ENCODE results near the gene BNIP3.

DNA sequence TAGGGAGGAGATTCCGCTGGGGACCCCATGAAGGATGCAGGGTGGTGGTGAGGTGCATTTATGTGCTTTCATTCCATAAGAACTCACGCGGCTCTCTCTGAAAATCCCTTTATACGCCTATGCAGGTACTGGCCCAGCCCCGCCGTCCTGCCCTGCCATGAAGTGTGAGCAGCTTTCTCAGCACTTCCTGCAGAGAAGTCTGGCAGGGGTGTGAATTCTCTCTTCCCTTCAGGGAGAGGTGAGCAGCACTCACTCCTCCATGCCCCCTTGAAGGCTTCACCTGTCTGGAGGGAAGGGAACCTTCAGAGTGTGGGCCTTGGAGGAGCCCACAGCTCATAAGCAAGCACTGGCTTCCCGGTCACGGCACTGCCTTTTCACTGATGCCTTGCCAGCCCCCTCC lies 47.0 kb downstream of the BNIP3 start:
- TF ChIP-seq, protein P1, sequence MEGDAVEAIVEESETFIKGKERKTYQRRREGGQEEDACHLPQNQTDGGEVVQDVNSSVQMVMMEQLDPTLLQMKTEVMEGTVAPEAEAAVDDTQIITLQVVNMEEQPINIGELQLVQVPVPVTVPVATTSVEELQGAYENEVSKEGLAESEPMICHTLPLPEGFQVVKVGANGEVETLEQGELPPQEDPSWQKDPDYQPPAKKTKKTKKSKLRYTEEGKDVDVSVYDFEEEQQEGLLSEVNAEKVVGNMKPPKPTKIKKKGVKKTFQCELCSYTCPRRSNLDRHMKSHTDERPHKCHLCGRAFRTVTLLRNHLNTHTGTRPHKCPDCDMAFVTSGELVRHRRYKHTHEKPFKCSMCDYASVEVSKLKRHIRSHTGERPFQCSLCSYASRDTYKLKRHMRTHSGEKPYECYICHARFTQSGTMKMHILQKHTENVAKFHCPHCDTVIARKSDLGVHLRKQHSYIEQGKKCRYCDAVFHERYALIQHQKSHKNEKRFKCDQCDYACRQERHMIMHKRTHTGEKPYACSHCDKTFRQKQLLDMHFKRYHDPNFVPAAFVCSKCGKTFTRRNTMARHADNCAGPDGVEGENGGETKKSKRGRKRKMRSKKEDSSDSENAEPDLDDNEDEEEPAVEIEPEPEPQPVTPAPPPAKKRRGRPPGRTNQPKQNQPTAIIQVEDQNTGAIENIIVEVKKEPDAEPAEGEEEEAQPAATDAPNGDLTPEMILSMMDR (IDR thresholded peaks at IDR 0.05): no peak
- no peak for TF ChIP-seq POLR2A (IDR thresholded peaks at IDR 0.05)

Data from uterus (tissue), 2 donors.